Measurements from ENCODE around the gene ARL8A. TPM values are rescaled to one million over a fixed set of nuclear protein-coding genes. Genes with fewer than 3 reads are reported as not detected.

Gene ARL8A
- polyA plus RNA-seq, 1 experiment, result 58.0 TPM

- Histone ChIP-seq H3K27ac (ENCODE audit: low read depth, low read length) (no peak overlapping the region), H3K27me3 (ENCODE audit: control insufficient read depth, insufficient read depth, low read length) (no peaks in the 10 kb centered on the region), H3K9me3 (ENCODE audit: control insufficient read depth, insufficient read depth, low read length) (no peaks in the 10 kb centered on the region), H3K4me3 (ENCODE audit: low read depth, low read length) (no peak overlapping the region)
- no peak for TF ChIP-seq CTCF (IDR thresholded peaks at IDR 0.05; ENCODE audit: low read depth, low read length)
- POLR2A ChIA-PET, result interaction anchor here (1.7 kb wide), 1 partner anchor 8 kb away, joined by 5 read pairs; no protein-coding TSS in a partner anchor
- DNase-seq (ENCODE audit: low read depth, low spot score), result no peak
- CTCF ChIA-PET, result interaction anchor here (0.5 to 3.9 kb wide), 15 partner anchors 9 to 426 kb away, joined by 3 to 43 read pairs (median 5); partner anchors contain the start of genes ARL8A and GPR37L1
These were observed 9.8 kb downstream of the ARL8A start for GRCh38 chr1:202134645-202135172.

GRCh38 chr1:202133989-202134388 lies 10.5 kb downstream of the ARL8A start:
- Histone ChIP-seq H3K4me3 (ENCODE audit: low read depth, low read length) (no peak overlapping the region), H3K9me3 (ENCODE audit: control insufficient read depth, insufficient read depth, low read length) (no peaks in the 10 kb centered on the region), H3K27me3 (ENCODE audit: control insufficient read depth, insufficient read depth, low read length) (no peaks in the 10 kb centered on the region), H3K27ac (ENCODE audit: low read depth, low read length) (no peak overlapping the region)
- ChIA-PET CTCF (interaction anchor here (0.8 to 3.9 kb wide), 7 partner anchors 9 to 134 kb away, joined by 3 to 43 read pairs (median 4); partner anchors contain the start of gene GPR37L1), POLR2A (interaction anchor here (1.7 kb wide), 1 partner anchor 9 kb away, joined by 5 read pairs; no protein-coding TSS in a partner anchor)
- DNase-seq (ENCODE audit: low read depth, low spot score), result no peak
- no peak for TF ChIP-seq CTCF (IDR thresholded peaks at IDR 0.05; ENCODE audit: low read depth, low read length)

GRCh38 chr1:202133496-202133895 lies 11.0 kb downstream of the ARL8A start:
- no peak overlapping the region for H3K27ac ChIP-seq (ENCODE audit: low read depth, low read length)
- TF ChIP-seq CTCF (IDR thresholded peaks at IDR 0.05; ENCODE audit: low read depth, low read length), result no peak
- no peaks in the 10 kb centered on the region for H3K27me3 ChIP-seq (ENCODE audit: control insufficient read depth, insufficient read depth, low read length)
- ChIA-PET CTCF (interaction anchor here (0.7 to 3.9 kb wide), 5 partner anchors 10 to 826 kb away, joined by 3 to 43 read pairs (median 3); partner anchors contain the start of gene GPR37L1), POLR2A (no interaction called here)
- no peak overlapping the region for H3K4me3 ChIP-seq (ENCODE audit: low read depth, low read length)
- DNase-seq (ENCODE audit: low read depth, low spot score), result no peak
- no peaks in the 10 kb centered on the region for H3K9me3 ChIP-seq (ENCODE audit: control insufficient read depth, insufficient read depth, low read length)

GRCh38 chr1:202133001-202133400 lies 11.5 kb downstream of the ARL8A start:
- DNase-seq (ENCODE audit: low read depth, low spot score), result no peak
- ChIA-PET POLR2A (no interaction called here), CTCF (interaction anchor here (0.7 to 3.9 kb wide), 4 partner anchors 9 to 826 kb away, joined by 3 to 43 read pairs (median 3); partner anchors contain the start of gene GPR37L1)
- no peaks in the 10 kb centered on the region; the same call in 1 of the 2 replicates for H3K9me3 ChIP-seq (ENCODE audit: control insufficient read depth, insufficient read depth, low read length)
- no peak overlapping the region for H3K4me3 ChIP-seq (ENCODE audit: low read depth, low read length)
- no peak overlapping the region for H3K27ac ChIP-seq (ENCODE audit: low read depth, low read length)
- H3K27me3 ChIP-seq (ENCODE audit: control insufficient read depth, insufficient read depth, low read length), result no peaks in the 10 kb centered on the region
- TF ChIP-seq CTCF (IDR thresholded peaks at IDR 0.05; ENCODE audit: low read depth, low read length), result no peak

Data from AG04450 (cell line).